Mucosa of stomach (tissue), 1 donor: ENCODE results near the gene PRELID3B.

Experiments
- H3K27me3 ChIP-seq: one replicate; pipeline ENCODE4 v1.7.0; 2013; ENCODE audit warnings: mild to moderate bottlenecking, low read length; ENCODE audit not compliant: control insufficient read depth, insufficient read depth
- H3K36me3 ChIP-seq: one replicate; pipeline ENCODE4 v1.7.0; 2013; ENCODE audit warnings: low read length; ENCODE audit not compliant: control insufficient read depth, insufficient read depth
- H3K4me1 ChIP-seq: one replicate; pipeline ENCODE4 v1.7.0; 2013; ENCODE audit warnings: mild to moderate bottlenecking, low read length; ENCODE audit not compliant: control insufficient read depth, insufficient read depth
- H3K4me3 ChIP-seq: one replicate; pipeline ENCODE4 v1.7.0; 2013; ENCODE audit warnings: low read length
- H3K9ac ChIP-seq: one replicate; pipeline ENCODE4 v1.7.0; 2013; ENCODE audit warnings: mild to moderate bottlenecking, low read length, moderate library complexity
- H3K9me3 ChIP-seq: one replicate; pipeline ENCODE4 v1.7.0; 2013; ENCODE audit warnings: mild to moderate bottlenecking, low read length, moderate library complexity; ENCODE audit not compliant: control insufficient read depth
- donor health status: Pancreatic carcinoma.

PRELID3B gene

GRCh38 chr20:59004763-59005522, 37.6 kb downstream of the PRELID3B start:
- no peaks in the 10 kb centered on the region for H3K36me3 ChIP-seq
- peaks cover 41% of the 10 kb centered on the region for H3K4me1 ChIP-seq
- peak overlapping the region; percentile 56 for H3K4me3 ChIP-seq
- no peaks in the 10 kb centered on the region for H3K27me3 ChIP-seq
- H3K9me3 ChIP-seq = no peaks in the 10 kb centered on the region
- H3K9ac ChIP-seq = no peak overlapping the region

- Histone ChIP-seq H3K27me3 (no peaks in the 10 kb centered on the region), H3K9me3 (no peaks in the 10 kb centered on the region), H3K4me3 (no peak overlapping the region), H3K9ac (no peak overlapping the region), H3K36me3 (no peaks in the 10 kb centered on the region), H3K4me1 (peaks cover 37% of the 10 kb centered on the region)
Observed at GRCh38 chr20:59004493-59004762, 38.2 kb downstream of the PRELID3B start.

DNA sequence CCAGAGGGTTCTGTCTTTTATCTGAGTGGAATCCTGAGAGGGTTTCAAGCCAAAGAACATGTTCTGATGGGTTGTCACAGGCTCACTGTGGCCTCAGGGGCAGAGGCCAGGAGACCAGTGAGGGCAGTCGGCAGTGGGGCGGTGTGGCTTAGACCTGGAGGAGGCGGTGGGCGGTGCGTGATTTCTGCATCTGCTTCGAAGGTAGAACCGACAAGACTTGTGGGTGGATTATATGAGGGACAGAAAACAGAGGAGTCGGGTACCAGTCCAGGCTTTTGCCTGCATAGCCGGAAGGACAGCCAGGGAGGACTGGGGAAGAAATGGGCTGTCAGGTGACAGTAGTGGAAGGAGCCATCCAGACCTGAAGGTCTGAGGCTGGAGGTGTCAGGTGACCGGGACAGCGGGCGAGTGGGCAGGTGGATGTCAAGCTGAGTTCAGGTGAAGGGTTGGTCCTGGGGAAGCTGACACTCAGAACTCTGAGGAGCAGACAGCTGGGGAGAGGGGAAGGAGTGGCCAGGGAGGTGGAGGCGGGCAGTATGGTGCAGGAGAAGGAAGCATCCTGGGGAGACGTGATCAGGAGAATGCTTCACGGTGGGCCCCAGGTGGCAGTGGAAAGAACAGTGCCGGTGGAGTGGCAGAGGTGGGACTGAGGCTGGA, 38.6 kb downstream of the PRELID3B start:
- Histone ChIP-seq H3K27me3 (no peaks in the 10 kb centered on the region), H3K4me3 (no peak overlapping the region), H3K9me3 (no peaks in the 10 kb centered on the region), H3K4me1 (peaks cover 37% of the 10 kb centered on the region), H3K9ac (no peak overlapping the region), H3K36me3 (no peaks in the 10 kb centered on the region)

DNA sequence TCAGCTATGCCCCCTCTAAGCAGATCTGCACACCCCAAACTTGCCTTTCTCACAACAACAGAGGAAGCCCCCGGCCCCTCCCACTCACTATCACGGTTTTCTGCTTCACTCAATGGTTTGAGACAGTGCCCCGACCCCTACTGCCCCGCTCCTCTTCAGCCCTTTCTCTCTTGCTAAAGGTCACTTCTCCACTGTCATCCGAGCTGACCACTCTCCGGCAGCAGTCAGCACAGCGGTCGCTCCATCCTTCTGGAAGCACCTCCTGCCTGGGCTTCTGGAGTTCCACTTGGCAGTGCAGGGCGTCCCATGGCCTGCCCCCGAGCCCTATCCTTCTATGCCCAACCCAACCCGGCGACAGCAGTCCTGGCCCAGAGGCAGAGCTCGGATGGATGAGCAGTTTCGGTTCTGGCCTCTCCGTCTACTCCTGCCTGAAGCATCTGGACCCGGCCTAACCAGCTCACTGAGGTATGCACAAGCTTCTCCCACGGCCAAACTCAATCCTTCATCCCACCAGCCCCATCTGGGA, 39.6 kb downstream of the PRELID3B start:
- Histone ChIP-seq H3K9me3 (no peaks in the 10 kb centered on the region), H3K4me1 (peaks cover 35% of the 10 kb centered on the region), H3K27me3 (no peaks in the 10 kb centered on the region), H3K4me3 (no peak overlapping the region), H3K36me3 (no peaks in the 10 kb centered on the region), H3K9ac (no peak overlapping the region)

DNA sequence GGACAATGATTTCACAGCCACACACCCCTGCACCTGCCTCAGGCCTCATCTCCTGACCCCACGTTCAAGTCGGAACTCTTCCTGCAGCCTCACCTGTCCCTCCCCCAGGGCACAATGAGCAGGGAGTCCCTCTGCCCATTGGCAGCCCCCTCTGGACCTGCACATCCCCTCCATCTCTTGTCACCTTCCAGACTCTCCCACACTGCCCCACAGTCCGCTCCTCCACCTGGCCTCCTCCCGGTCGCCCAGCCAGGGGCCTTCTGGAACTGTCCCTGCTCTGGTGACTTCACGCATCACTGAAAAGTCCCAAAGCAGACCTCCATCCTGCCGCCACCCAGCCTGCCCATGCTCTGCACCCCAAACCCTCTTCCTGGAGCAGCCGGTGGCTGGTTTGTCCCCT, 40.2 kb downstream of the PRELID3B start:
- H3K4me1 ChIP-seq = peaks cover 29% of the 10 kb centered on the region
- no peak overlapping the region for H3K4me3 ChIP-seq
- H3K36me3 ChIP-seq = no peaks in the 10 kb centered on the region
- no peaks in the 10 kb centered on the region for H3K27me3 ChIP-seq
- no peaks in the 10 kb centered on the region for H3K9me3 ChIP-seq
- H3K9ac ChIP-seq = no peak overlapping the region

GRCh38 chr20:59001449-59002171, 41.0 kb downstream of the PRELID3B start:
- Histone ChIP-seq H3K36me3 (no peaks in the 10 kb centered on the region), H3K4me3 (no peak overlapping the region), H3K4me1 (peaks cover 27% of the 10 kb centered on the region)

GRCh38 chr20:59001068-59001448, 41.5 kb downstream of the PRELID3B start:
- Histone ChIP-seq H3K36me3 (peaks cover 1% of the 10 kb centered on the region), H3K4me3 (no peak overlapping the region), H3K27me3 (no peaks in the 10 kb centered on the region), H3K9ac (no peak overlapping the region), H3K4me1 (peaks cover 22% of the 10 kb centered on the region), H3K9me3 (no peaks in the 10 kb centered on the region)

More at GRCh38 chr20:59001449-59002171, 41.0 kb downstream of the PRELID3B start:
- no peaks in the 10 kb centered on the region for H3K9me3 ChIP-seq
- no peak overlapping the region for H3K9ac ChIP-seq
- no peaks in the 10 kb centered on the region for H3K27me3 ChIP-seq

GRCh38 chr20:59000326-59000725, 42.3 kb downstream of the PRELID3B start:
- Histone ChIP-seq H3K27me3 (no peaks in the 10 kb centered on the region), H3K36me3 (peaks cover 8% of the 10 kb centered on the region), H3K9ac (no peak overlapping the region), H3K4me1 (peaks cover 15% of the 10 kb centered on the region), H3K4me3 (no peak overlapping the region), H3K9me3 (no peaks in the 10 kb centered on the region)

DNA sequence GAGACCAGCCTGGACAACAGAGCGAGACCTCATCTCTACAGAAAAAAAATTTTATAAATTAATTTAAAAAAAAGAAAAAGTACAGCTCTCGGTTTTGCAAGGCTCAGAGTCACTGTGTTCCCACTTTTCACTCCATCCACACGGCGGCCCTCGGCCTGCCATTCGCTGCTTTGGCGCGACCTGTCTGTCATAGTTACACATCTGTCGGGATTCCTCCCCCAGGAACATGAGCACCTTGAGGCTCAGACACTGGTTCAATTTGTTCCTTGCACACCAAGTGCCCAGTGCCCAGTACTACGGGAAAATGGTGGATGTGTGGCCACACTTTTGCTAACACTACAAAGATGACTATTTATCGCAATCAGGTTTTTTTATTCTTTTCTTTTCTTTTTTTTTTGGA, 43.9 kb downstream of the PRELID3B start:
- Histone ChIP-seq H3K36me3 (peaks cover 10% of the 10 kb centered on the region), H3K4me1 (peaks cover 3% of the 10 kb centered on the region), H3K9me3 (no peaks in the 10 kb centered on the region), H3K9ac (no peak overlapping the region), H3K27me3 (no peaks in the 10 kb centered on the region), H3K4me3 (no peak overlapping the region)

GRCh38 chr20:58997141-58997770, 45.3 kb downstream of the PRELID3B start:
- H3K4me3 ChIP-seq = no peak overlapping the region
- no peaks in the 10 kb centered on the region for H3K9me3 ChIP-seq
- H3K4me1 ChIP-seq = no peaks in the 10 kb centered on the region
- H3K36me3 ChIP-seq = peaks cover 17% of the 10 kb centered on the region
- no peak overlapping the region for H3K9ac ChIP-seq
- no peaks in the 10 kb centered on the region for H3K27me3 ChIP-seq

DNA sequence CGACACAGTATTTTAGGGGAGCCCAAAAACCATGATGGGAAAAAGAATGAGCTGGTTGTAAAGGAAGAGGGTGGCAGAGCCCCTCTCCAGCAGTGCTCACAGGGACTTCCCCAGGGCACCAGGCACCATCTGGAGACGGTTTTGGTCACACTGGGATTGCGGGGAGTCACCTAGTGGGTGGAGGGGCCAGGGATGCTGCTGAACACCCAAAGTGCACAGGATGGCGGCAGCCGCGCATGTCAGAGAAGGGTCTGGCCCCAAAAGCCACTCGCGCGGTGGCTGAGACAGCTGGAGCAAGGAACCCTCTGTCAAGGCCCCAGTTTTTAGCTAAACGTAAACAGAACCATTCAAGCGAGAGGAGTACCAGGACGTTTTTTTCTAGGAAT, 46.4 kb downstream of the PRELID3B start:
- Histone ChIP-seq H3K4me3 (no peak overlapping the region), H3K36me3 (peaks cover 17% of the 10 kb centered on the region), H3K27me3 (no peaks in the 10 kb centered on the region), H3K4me1 (no peaks in the 10 kb centered on the region), H3K9me3 (no peaks in the 10 kb centered on the region), H3K9ac (no peak overlapping the region)
